Adrenal gland (tissue), 5 donors: Measurements from ENCODE around the gene SLC25A38.

Experiments used
- POLR2A ChIP-seq, 2 donors: fragments of 450-650 bp; IDR thresholded peaks; one replicate each; pipeline ENCODE4 v1.6.1; 2017; ENCODE audit warnings: antibody characterized with exemption in 2 of 2, mild to moderate bottlenecking in 2 of 2, moderate library complexity in 1 of 2
- TF ChIP-seq, protein P1 (sequence below), 6 experiments: fragments of 450-650 bp in 4 of 6; fragments of 200-600 bp in 2 of 6; sonication (generic) in 1 of 6; IDR thresholded peaks; 1 replicate in 5 of 6; 2 replicates in 1 of 6; pipeline versions ENCODE4 v1.5.1 to v1.8.0; 2016 to 2021; ENCODE audit warnings: antibody characterized with exemption in 6 of 6, mild to moderate bottlenecking in 2 of 6, moderate library complexity in 1 of 6
- donor health status: DM: no; HTN: no; CAD: no.

DNA sequence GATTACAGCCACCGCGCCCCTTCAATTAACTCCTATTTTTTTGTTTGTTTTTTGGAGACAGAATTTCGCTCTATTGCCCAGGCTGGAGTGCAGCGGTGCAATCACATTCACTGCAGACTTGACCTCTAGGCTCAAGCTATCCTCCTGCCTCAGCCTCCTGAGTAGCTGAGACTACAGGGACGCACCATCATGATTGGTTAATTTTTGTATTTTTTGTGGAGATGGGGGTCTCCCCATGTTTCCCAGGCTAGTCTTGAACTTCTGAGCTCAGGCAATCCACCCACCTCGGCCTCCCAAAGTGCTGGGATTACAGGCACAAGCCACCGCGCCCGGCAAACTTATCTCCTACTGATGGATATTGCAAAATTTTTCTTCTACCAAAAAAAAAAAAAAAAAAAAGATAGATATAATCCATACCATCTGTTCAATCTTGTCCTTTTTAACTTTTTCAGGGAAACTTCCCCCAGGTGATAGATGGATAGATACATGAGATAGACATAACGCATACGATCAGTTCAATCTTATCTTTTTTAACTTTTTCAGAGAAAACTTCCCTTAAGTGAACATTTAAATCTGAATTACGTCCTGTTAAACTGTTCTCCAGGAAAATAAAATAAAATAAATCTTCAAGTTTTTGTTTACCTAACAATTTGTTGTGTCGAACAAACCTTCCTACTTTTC, 22.7 kb downstream of the SLC25A38 start:
- no peak for TF ChIP-seq POLR2A (IDR thresholded peaks at IDR 0.05)
- TF ChIP-seq, protein P1, sequence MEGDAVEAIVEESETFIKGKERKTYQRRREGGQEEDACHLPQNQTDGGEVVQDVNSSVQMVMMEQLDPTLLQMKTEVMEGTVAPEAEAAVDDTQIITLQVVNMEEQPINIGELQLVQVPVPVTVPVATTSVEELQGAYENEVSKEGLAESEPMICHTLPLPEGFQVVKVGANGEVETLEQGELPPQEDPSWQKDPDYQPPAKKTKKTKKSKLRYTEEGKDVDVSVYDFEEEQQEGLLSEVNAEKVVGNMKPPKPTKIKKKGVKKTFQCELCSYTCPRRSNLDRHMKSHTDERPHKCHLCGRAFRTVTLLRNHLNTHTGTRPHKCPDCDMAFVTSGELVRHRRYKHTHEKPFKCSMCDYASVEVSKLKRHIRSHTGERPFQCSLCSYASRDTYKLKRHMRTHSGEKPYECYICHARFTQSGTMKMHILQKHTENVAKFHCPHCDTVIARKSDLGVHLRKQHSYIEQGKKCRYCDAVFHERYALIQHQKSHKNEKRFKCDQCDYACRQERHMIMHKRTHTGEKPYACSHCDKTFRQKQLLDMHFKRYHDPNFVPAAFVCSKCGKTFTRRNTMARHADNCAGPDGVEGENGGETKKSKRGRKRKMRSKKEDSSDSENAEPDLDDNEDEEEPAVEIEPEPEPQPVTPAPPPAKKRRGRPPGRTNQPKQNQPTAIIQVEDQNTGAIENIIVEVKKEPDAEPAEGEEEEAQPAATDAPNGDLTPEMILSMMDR (IDR thresholded peaks at IDR 0.05), result no peak
